Lung (tissue), 12 donors: ENCODE data around the gene ATRX. TPM values are rescaled to one million over a fixed set of nuclear protein-coding genes. Genes with fewer than 3 reads are reported as not detected.
A peak's percentile ranks its signal among the peaks of the same experiment; 100 is the strongest.

Experiments
- ATAC-seq: fragments of 200-7000 bp; cut with Tn5 transposase; one replicate; pipeline ENCODE4 v1.9.1; 2020; ENCODE audit warnings: moderate number of reproducible peaks; ENCODE audit not compliant: insufficient read depth, low FRiP score
- DNase-seq, 3 donors: peaks; one replicate each; pipeline ENCODE4 v3.0.0-alpha.2; 2013 to 2017
- H3K27ac ChIP-seq, 2 donors: one replicate each; pipeline ENCODE4 v1.5.1; 2013; ENCODE audit warnings: mild to moderate bottlenecking in 2 of 2, moderate library complexity in 2 of 2, control low read depth in 1 of 2, inconsistent platforms in 1 of 2, low read depth in 1 of 2, low read length in 1 of 2
- H3K27me3 ChIP-seq, 3 donors: one replicate each; pipeline ENCODE4 v1.5.1; 2013; ENCODE audit warnings: low read length in 2 of 3; ENCODE audit not compliant: control insufficient read depth in 3 of 3, insufficient read depth in 3 of 3
- H3K36me3 ChIP-seq, 4 donors: one replicate each; pipeline ENCODE4 v1.5.1; 2013; ENCODE audit warnings: low read length in 4 of 4, mild to moderate bottlenecking in 1 of 4, moderate library complexity in 1 of 4; ENCODE audit not compliant: control insufficient read depth in 4 of 4, insufficient read depth in 4 of 4
- H3K4me1 ChIP-seq, 5 donors: one replicate each; pipeline ENCODE4 v1.5.1; 2013; ENCODE audit warnings: low read length in 5 of 5, mild to moderate bottlenecking in 2 of 5, moderate library complexity in 1 of 5; ENCODE audit not compliant: control insufficient read depth in 5 of 5, insufficient read depth in 5 of 5
- H3K4me3 ChIP-seq: one replicate; pipeline ENCODE4 v1.5.1; 2013; ENCODE audit warnings: mild to moderate bottlenecking, control low read depth, moderate library complexity
- H3K9ac ChIP-seq, 2 donors: one replicate each; pipeline ENCODE4 v1.5.1; 2013; ENCODE audit warnings: low read length in 2 of 2, control low read depth in 1 of 2; ENCODE audit not compliant: insufficient read depth in 1 of 2
- H3K9me3 ChIP-seq, 4 donors: one replicate each; pipeline ENCODE4 v1.5.1; 2013; ENCODE audit warnings: low read length in 3 of 4, mild to moderate bottlenecking in 1 of 4, moderate library complexity in 1 of 4; ENCODE audit not compliant: control insufficient read depth in 4 of 4, insufficient read depth in 3 of 4
- WGBS, 2 donors: extraction: QIAGEN DNeasy Blood & Tissue Kit; methylation state at CpG; one replicate each; pipeline ENCODE4 v1.1.7; 2013; 5-methylcytosine and 5-hydroxymethylcytosine counted together
- polyA plus RNA-seq, 2 donors: library from polyadenylated mRNA; stranded (reverse); fragments of 200-250 nt; gene quantifications; one replicate each; pipeline ENCODE4 v1.2.1, GENCODE V29; 2013
- total RNA-seq, 2 donors: library from RNA; depleted of rRNA in 1 of 2; stranded (reverse); fragments of >200 nt in 1 of 2; gene quantifications; one replicate each; pipeline ENCODE4 v1.2.1, GENCODE V29; 2014 to 2021
- TF ChIP-seq, protein P1 (sequence below): IDR thresholded peaks from 2 replicates; pipeline ENCODE4 v1.5.1; 2012; ENCODE audit warnings: mild to moderate bottlenecking; ENCODE audit errors: control extremely low read depth, extremely low read depth
- donor health status: control.
- donor health status: control.
- donor health status: Bipolar disorder and iron deficiency.
- donor health status: healthy.
- donor health status: DM: yes; HTN: yes; CAD: no.

The ATRX gene
- total and polyA plus RNA-seq, 4 donors: 10.6 to 208 (median 36.9) TPM

DNA sequence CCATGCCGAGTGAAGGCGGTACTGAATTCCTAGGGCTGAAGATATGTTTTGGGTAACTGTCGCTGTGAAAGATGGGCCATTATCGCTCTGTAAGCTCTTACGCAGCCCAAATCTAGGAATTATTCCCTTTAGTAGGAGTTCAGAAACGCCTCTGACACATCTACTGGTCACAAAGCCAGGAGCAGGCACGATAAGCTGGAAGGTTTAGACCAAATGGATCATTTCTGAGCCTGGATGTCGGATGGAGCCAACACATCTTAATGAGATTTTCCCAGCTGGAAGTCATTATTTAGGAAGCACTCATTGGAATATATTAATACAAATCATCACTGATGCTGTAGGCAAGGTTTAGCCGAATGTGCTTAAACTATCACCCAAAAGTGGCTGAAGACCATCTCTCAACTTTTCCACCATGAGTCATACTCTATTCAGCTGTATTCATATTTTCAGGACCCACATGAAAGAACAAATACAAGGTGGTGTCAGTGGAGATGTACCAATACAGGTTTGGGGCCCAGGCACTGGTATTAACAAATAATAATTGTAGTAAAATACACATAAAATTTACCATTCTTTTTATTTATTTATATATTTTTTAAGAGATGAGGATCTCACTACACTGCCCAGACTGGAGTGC is 34.2 kb upstream of the ATRX start:
- peaks cover 2 to 4% (median 3%) of the 10 kb centered on the region in 4 donors for H3K36me3 ChIP-seq
- no peaks in the 10 kb centered on the region for H3K4me1 ChIP-seq
- 79 to 95% methylated on average over 9 of the region's 9 CpGs for WGBS, 2 donors
- TF ChIP-seq, protein P1, sequence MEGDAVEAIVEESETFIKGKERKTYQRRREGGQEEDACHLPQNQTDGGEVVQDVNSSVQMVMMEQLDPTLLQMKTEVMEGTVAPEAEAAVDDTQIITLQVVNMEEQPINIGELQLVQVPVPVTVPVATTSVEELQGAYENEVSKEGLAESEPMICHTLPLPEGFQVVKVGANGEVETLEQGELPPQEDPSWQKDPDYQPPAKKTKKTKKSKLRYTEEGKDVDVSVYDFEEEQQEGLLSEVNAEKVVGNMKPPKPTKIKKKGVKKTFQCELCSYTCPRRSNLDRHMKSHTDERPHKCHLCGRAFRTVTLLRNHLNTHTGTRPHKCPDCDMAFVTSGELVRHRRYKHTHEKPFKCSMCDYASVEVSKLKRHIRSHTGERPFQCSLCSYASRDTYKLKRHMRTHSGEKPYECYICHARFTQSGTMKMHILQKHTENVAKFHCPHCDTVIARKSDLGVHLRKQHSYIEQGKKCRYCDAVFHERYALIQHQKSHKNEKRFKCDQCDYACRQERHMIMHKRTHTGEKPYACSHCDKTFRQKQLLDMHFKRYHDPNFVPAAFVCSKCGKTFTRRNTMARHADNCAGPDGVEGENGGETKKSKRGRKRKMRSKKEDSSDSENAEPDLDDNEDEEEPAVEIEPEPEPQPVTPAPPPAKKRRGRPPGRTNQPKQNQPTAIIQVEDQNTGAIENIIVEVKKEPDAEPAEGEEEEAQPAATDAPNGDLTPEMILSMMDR: no peak
- no peak overlapping the region for H3K4me3 ChIP-seq
- H3K27ac ChIP-seq: no peak overlapping the region
- DNase-seq (peak in 2 of 3 donors; percentile 8 to 24), ATAC-seq (no peak)
- H3K27me3 ChIP-seq: no peaks in the 10 kb centered on the region
- H3K9me3 ChIP-seq: peaks cover 0 to 3% (median 0%) of the 10 kb centered on the region in 4 donors
- no peak overlapping the region for H3K9ac ChIP-seq

DNA sequence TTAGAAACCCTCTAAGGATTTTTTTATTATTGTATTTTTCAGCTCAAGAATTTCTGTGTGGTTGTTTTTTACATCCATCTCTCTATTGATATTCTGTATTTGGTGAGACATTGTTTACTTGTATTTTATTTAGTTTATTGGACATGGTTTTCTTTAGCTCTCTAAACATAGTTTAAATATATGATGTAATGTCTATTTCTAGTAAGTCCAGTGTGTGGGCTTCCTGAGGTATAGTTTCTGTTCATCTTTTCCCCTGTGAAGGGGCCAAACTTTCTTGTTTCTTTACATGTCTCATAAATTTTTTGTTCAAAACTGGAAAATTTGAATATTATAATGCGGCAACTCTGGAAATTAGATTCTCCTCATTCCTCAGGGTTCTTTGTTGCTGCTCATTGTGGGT is 28.2 kb upstream of the ATRX start:
- Histone ChIP-seq H3K9ac (no peak overlapping the region), H3K27me3 (no peaks in the 10 kb centered on the region), H3K4me3 (no peak overlapping the region), H3K9me3 (no peaks in the 10 kb centered on the region), H3K4me1 (no peaks in the 10 kb centered on the region), H3K27ac (no peak overlapping the region), H3K36me3 (no peaks in the 10 kb centered on the region)
- ATAC-seq (no peak), DNase-seq (no peak)
- TF ChIP-seq, protein P1: no peak
- WGBS, 2 donors: 94 to 100% methylated on average over 1 of the region's 1 CpG

DNA sequence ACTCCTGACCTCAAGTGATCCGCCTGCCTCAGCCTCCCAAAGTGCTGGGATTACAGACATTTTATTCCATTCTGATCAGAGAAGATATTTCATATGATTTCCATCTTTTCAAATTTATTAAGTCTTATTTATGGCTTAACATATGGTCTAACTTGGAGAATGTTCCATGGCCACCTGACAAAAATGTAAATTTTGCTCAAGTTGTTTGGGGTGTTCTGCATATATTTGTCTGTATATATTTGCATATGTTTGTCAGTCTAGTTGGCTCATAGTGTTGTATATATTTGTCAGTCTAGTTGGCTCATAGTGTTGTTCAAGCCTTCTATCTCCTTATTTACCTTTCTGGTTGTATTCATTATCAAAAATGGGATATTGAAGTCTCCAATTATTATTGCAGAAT is 16.2 kb upstream of the ATRX start:
- Histone ChIP-seq H3K9ac (no peak overlapping the region), H3K36me3 (no peaks in the 10 kb centered on the region)

More for the DNA sequence above, 16.2 kb upstream of the ATRX start:
- TF ChIP-seq, protein P1: no peak
- Histone ChIP-seq H3K27me3 (no peaks in the 10 kb centered on the region), H3K4me1 (no peaks in the 10 kb centered on the region), H3K9me3 (peaks cover 0 to 2% (median 0%) of the 10 kb centered on the region in 4 donors), H3K4me3 (no peak overlapping the region), H3K27ac (no peak overlapping the region)
- ATAC-seq: no peak
- DNase-seq: no peak
- 60 to 90% methylated on average over 1 of the region's 1 CpG for WGBS, 2 donors
